ENCODE measurements around the gene MAP2K6. TPM values are rescaled to one million over a fixed set of nuclear protein-coding genes. Genes with fewer than 3 reads are reported as not detected.

The MAP2K6 gene
- total and polyA plus RNA-seq, 10 of the 15 experiments (the other 5 are each of a cell fraction or from before 2014, with no cell fraction given), result 15.6 to 70.3 (median 22.9) TPM

DNA sequence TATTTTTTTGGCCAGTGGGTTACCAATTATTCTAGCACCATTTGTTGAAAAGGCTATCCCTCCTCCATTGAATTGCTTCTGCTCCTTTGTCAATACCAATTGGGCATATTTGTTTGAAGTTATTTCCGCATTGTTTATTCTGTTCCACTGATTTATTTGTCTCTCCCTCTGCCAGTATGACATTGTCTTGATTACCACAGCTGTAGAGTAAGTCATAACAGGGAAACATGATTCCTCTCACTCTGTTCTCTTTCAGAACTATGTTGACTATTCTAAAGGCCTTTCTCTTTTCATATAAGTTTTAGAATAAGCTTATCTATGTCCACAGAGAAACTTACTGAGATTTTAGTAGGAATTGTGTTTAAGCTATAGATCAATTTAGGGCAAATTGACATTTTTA is 94.3 kb downstream of the MAP2K6 start (continued):
- TF ChIP-seq SMAD5 (IDR thresholded peaks at IDR 0.05; ENCODE audit: low read depth) (no peak), BCLAF1 (IDR thresholded peaks at IDR 0.05) (no peak), HDGF (IDR thresholded peaks at IDR 0.05) (no peak), PAX5 (IDR thresholded peaks at IDR 0.05; ENCODE audit: borderline replicate concordance, low read depth, low read length) (no peak), BCL11A (IDR thresholded peaks at IDR 0.05; ENCODE audit: low read depth, low read length) (no peak), CREB1 (IDR thresholded peaks at IDR 0.05; ENCODE audit: low read depth) (no peak)
- TF ChIP-seq, protein P1, sequence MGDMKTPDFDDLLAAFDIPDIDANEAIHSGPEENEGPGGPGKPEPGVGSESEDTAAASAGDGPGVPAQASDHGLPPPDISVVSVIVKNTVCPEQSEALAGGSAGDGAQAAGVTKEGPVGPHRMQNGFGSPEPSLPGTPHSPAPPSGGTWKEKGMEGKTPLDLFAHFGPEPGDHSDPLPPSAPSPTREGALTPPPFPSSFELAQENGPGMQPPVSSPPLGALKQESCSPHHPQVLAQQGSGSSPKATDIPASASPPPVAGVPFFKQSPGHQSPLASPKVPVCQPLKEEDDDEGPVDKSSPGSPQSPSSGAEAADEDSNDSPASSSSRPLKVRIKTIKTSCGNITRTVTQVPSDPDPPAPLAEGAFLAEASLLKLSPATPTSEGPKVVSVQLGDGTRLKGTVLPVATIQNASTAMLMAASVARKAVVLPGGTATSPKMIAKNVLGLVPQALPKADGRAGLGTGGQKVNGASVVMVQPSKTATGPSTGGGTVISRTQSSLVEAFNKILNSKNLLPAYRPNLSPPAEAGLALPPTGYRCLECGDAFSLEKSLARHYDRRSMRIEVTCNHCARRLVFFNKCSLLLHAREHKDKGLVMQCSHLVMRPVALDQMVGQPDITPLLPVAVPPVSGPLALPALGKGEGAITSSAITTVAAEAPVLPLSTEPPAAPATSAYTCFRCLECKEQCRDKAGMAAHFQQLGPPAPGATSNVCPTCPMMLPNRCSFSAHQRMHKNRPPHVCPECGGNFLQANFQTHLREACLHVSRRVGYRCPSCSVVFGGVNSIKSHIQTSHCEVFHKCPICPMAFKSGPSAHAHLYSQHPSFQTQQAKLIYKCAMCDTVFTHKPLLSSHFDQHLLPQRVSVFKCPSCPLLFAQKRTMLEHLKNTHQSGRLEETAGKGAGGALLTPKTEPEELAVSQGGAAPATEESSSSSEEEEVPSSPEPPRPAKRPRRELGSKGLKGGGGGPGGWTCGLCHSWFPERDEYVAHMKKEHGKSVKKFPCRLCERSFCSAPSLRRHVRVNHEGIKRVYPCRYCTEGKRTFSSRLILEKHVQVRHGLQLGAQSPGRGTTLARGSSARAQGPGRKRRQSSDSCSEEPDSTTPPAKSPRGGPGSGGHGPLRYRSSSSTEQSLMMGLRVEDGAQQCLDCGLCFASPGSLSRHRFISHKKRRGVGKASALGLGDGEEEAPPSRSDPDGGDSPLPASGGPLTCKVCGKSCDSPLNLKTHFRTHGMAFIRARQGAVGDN (IDR thresholded peaks at IDR 0.05), result no peak
